H1 (cell line): ENCODE data around the gene RBM19. TPM values are rescaled to one million over a fixed set of nuclear protein-coding genes. Genes with fewer than 3 reads are reported as not detected.

Experiments
- CTCF ChIA-PET: fragments of 300-600 bp; sonication (Branson Sonifier 250); formaldehyde crosslinking; loops from one replicate; lab custom pipeline; 2021; ENCODE audit not compliant: partially characterized antibody; lab: Charles Lee
- POLR2A ChIA-PET: fragments of 300-600 bp; sonication (Branson Sonifier 250); formaldehyde crosslinking; loops from one replicate; lab custom pipeline; 2021; ENCODE audit warnings: inconsistent platforms; ENCODE audit not compliant: partially characterized antibody; lab: Charles Lee
- DNase-seq, 2 experiments: peaks; one replicate each; pipeline versions ENCODE4 v3.0.0 to v3.0.0-alpha.2; 2010 to 2022; ENCODE audit warnings: low spot score in 2 of 2, low read depth in 1 of 2, mixed read lengths in 1 of 2
- FAIRE-seq: peaks from 2 replicates; lab custom pipeline; 2011; peaks lifted over from hg19 to GRCh38; lab: Jason Lieb, UNC
- H2AFZ ChIP-seq: 2 replicates; pipeline ENCODE4 v1.8.1; 2012; ENCODE audit warnings: low read length, inconsistent platforms
- H2AK5ac ChIP-seq: 2 replicates; pipeline ENCODE4 v1.6.1; 2013; ENCODE audit warnings: low read depth, low read length
- H2BK120ac ChIP-seq: replicated peaks from 2 replicates; pipeline ENCODE3; 2013; ENCODE audit warnings: low read depth, low read length, inconsistent platforms
- H2BK12ac ChIP-seq: 2 replicates; pipeline ENCODE4 v1.6.1; 2013; ENCODE audit warnings: low read depth, low read length
- H2BK15ac ChIP-seq: 2 replicates; pipeline ENCODE4 v1.6.1; 2013; ENCODE audit warnings: low read length
- H2BK20ac ChIP-seq: 2 replicates; pipeline ENCODE4 v1.6.1; 2013; ENCODE audit warnings: low read length
- H2BK5ac ChIP-seq: 2 replicates; pipeline ENCODE4 v1.6.1; 2013; ENCODE audit warnings: low read depth, low read length
- H3K14ac ChIP-seq: 2 replicates; pipeline ENCODE4 v1.6.1; 2013; ENCODE audit warnings: inconsistent platforms; ENCODE audit not compliant: insufficient read length
- H3K18ac ChIP-seq: 2 replicates; pipeline ENCODE4 v1.6.1; 2013; ENCODE audit warnings: low read length; ENCODE audit errors: extremely low read depth
- H3K23ac ChIP-seq: 2 replicates; pipeline ENCODE4 v1.6.1; 2013; ENCODE audit warnings: inconsistent platforms; ENCODE audit not compliant: insufficient read length
- H3K23me2 ChIP-seq: 2 replicates; pipeline ENCODE4 v1.6.1; 2013; ENCODE audit warnings: low read depth, low read length
- H3K27ac ChIP-seq: 2 replicates; pipeline ENCODE4 v1.6.1; 2011; ENCODE audit warnings: low read depth, low read length, inconsistent platforms
- H3K27me3 ChIP-seq, 4 experiments: replicated peaks in 1 of 4; 1 replicate in 1 of 4; 2 replicates in 3 of 4; pipeline versions ENCODE4 v1.6.1 to v1.8.1; 2011 to 2013; ENCODE audit warnings: low read length in 3 of 4, mild to moderate bottlenecking in 3 of 4, inconsistent platforms in 2 of 4, mixed read lengths in 2 of 4, moderate library complexity in 1 of 4; ENCODE audit not compliant: control insufficient read depth in 3 of 4, insufficient read depth in 3 of 4; ENCODE audit errors: extremely low read depth in 1 of 4
- H3K36me3 ChIP-seq, 4 experiments: 2 replicates each; pipeline versions ENCODE4 v1.6.1 to v1.8.1; 2011 to 2013; ENCODE audit warnings: mild to moderate bottlenecking in 4 of 4, low read length in 3 of 4, moderate library complexity in 2 of 4, control low read depth in 1 of 4, inconsistent platforms in 1 of 4; ENCODE audit not compliant: insufficient read depth in 4 of 4, control insufficient read depth in 2 of 4
- H3K4ac ChIP-seq: replicated peaks from 2 replicates; pipeline ENCODE3; 2013; ENCODE audit warnings: low read length, low read depth, mixed read lengths, inconsistent platforms; ENCODE audit not compliant: insufficient read length
- H3K4me1 ChIP-seq, 4 experiments: replicated peaks in 1 of 4; 1 replicate in 1 of 4; 2 replicates in 3 of 4; pipeline versions ENCODE4 v1.6.1 to v1.8.1; 2011 to 2013; ENCODE audit warnings: low read length in 3 of 4, inconsistent platforms in 2 of 4, mixed read lengths in 1 of 4; ENCODE audit not compliant: insufficient read depth in 4 of 4, control insufficient read depth in 3 of 4
- H3K4me2 ChIP-seq, 2 experiments: 2 replicates each; pipeline versions ENCODE4 v1.6.1 to v1.8.1; 2011 to 2013; ENCODE audit warnings: low read depth in 2 of 2, low read length in 2 of 2, control low read depth in 1 of 2, inconsistent platforms in 1 of 2, mild to moderate bottlenecking in 1 of 2; ENCODE audit not compliant: insufficient read depth in 1 of 2
- H3K4me3 ChIP-seq, 4 experiments: fragments of 200-600, 300-600 bp in 1 of 4; sonication (generic), shearing (Covaris generic), sonication (Bioruptor Twin) in 1 of 4; 2 replicates each; pipeline versions ENCODE4 v1.5.1 to v1.8.1; 2011 to 2016; ENCODE audit warnings: low read length in 4 of 4, low read depth in 3 of 4, control low read depth in 2 of 4, inconsistent platforms in 2 of 4, mild to moderate bottlenecking in 2 of 4, mixed read lengths in 1 of 4, moderate library complexity in 1 of 4; ENCODE audit not compliant: insufficient read depth in 2 of 4; ENCODE audit errors: extremely low read depth in 1 of 4
- H3K56ac ChIP-seq: replicated peaks from 2 replicates; pipeline ENCODE3; 2013; ENCODE audit warnings: low read depth, mild to moderate bottlenecking, mixed read lengths, low read length, inconsistent platforms; ENCODE audit not compliant: insufficient read length
- H3K79me1 ChIP-seq: 2 replicates; pipeline ENCODE4 v1.6.1; 2013; ENCODE audit warnings: low read depth, low read length, control low read depth
- H3K79me2 ChIP-seq, 2 experiments: 2 replicates each; pipeline versions ENCODE4 v1.6.1 to v1.8.1; 2012 to 2013; ENCODE audit warnings: low read length in 2 of 2, mild to moderate bottlenecking in 2 of 2, inconsistent platforms in 1 of 2; ENCODE audit not compliant: insufficient read depth in 2 of 2, control insufficient read depth in 1 of 2
- H3K9ac ChIP-seq, 4 experiments: replicated peaks in 1 of 4; 1 replicate in 1 of 4; 2 replicates in 3 of 4; pipeline versions ENCODE4 v1.6.1 to v1.8.1; 2011 to 2013; ENCODE audit warnings: low read depth in 3 of 4, low read length in 3 of 4, control low read depth in 2 of 4, mild to moderate bottlenecking in 2 of 4, moderate library complexity in 2 of 4, inconsistent platforms in 1 of 4; ENCODE audit errors: extremely low read depth in 1 of 4
- H3K9me3 ChIP-seq, 2 experiments: 2 replicates each; pipeline versions ENCODE4 v1.6.1 to v1.8.1; 2012 to 2013; ENCODE audit warnings: mild to moderate bottlenecking in 2 of 2, moderate library complexity in 2 of 2, control low read depth in 1 of 2, inconsistent platforms in 1 of 2, low read depth in 1 of 2, low read length in 1 of 2, mixed read lengths in 1 of 2; ENCODE audit not compliant: insufficient read depth in 2 of 2
- H4K20me1 ChIP-seq, 2 experiments: replicated peaks in 1 of 2; 2 replicates each; pipeline versions ENCODE3 to v1.8.1; 2011 to 2013; ENCODE audit warnings: inconsistent platforms in 2 of 2, low read length in 2 of 2, mild to moderate bottlenecking in 1 of 2; ENCODE audit not compliant: insufficient read depth in 2 of 2, control insufficient read depth in 1 of 2
- H4K5ac ChIP-seq: 2 replicates; pipeline ENCODE4 v1.6.1; 2013; ENCODE audit warnings: low read length, low read depth, mixed read lengths, inconsistent platforms; ENCODE audit not compliant: insufficient read length
- H4K8ac ChIP-seq: 2 replicates; pipeline ENCODE4 v1.8.0; 2013; ENCODE audit warnings: mild to moderate bottlenecking, moderate library complexity, low read length, inconsistent platforms; ENCODE audit not compliant: insufficient read depth; ENCODE audit errors: extremely low read depth
- H4K91ac ChIP-seq: replicated peaks from 2 replicates; pipeline ENCODE3; 2013; ENCODE audit warnings: low read length, mixed read lengths, inconsistent platforms; ENCODE audit not compliant: insufficient read length
- BACH1 ChIP-seq: IDR thresholded peaks from 2 replicates; pipeline ENCODE4 v1.6.1; 2012; ENCODE audit warnings: low read length, improper control_type of control experiment
- CHD1 ChIP-seq: IDR thresholded peaks from 2 replicates; pipeline ENCODE4 v1.6.1; 2012; ENCODE audit warnings: low read depth, low read length, improper control_type of control experiment
- GABPA ChIP-seq: IDR thresholded peaks from 2 replicates; pipeline ENCODE4 v1.6.1; 2011; ENCODE audit warnings: mild to moderate bottlenecking, low read length, moderate library complexity, borderline replicate concordance; ENCODE audit not compliant: insufficient read depth
- HDAC2 ChIP-seq, 2 experiments: fragments of 300-600 bp in 1 of 2; sonication (generic) in 1 of 2; IDR thresholded peaks; 2 replicates each; pipeline ENCODE4 v1.6.1; 2011 to 2012; ENCODE audit warnings: low read depth in 2 of 2, low read length in 2 of 2, mild to moderate bottlenecking in 2 of 2, moderate library complexity in 2 of 2, borderline replicate concordance in 1 of 2, inconsistent platforms in 1 of 2
- POU5F1 ChIP-seq: IDR thresholded peaks from 2 replicates; pipeline ENCODE4 v1.6.1; 2011; ENCODE audit warnings: low read depth, mild to moderate bottlenecking, low read length, moderate library complexity
- RNF2 ChIP-seq: fragments of 200-900, 300-1000 bp; sonication (generic); IDR thresholded peaks from 2 replicates; pipeline ENCODE4 v1.7.1; 2016; ENCODE audit warnings: borderline replicate concordance, low read depth, mild to moderate bottlenecking, antibody characterized with exemption, low read length; ENCODE audit not compliant: poor library complexity, severe bottlenecking; ENCODE audit errors: missing control alignments
- SAP30 ChIP-seq: fragments of 300-600 bp; sonication (generic); IDR thresholded peaks from 2 replicates; pipeline ENCODE4 v1.7.1; 2012; ENCODE audit warnings: low read length, moderate library complexity, mild to moderate bottlenecking, inconsistent platforms; ENCODE audit not compliant: insufficient read depth, insufficient replicate concordance
- SIRT6 ChIP-seq: IDR thresholded peaks from one replicate; pipeline ENCODE4 v1.7.1; 2012; ENCODE audit warnings: low read length, inconsistent platforms
- WGBS, 2 experiments: shearing (Covaris generic) in 1 of 2; methylation state at CpG; one replicate each; pipeline versions ENCODE4 v1.1.6 to v1.1.7; 2013 to 2015; ENCODE audit warnings: low lambda C conversion rate in 2 of 2, mixed read lengths in 2 of 2, inconsistent platforms in 1 of 2, low coverage in 1 of 2, missing lambda C conversion rate in 1 of 2; ENCODE audit not compliant: insufficient replicate concordance in 2 of 2, insufficient coverage in 1 of 2, insufficient read length in 1 of 2; ENCODE audit errors: extremely low coverage in 1 of 2, missing lambda C conversion rate in 1 of 2; 5-methylcytosine and 5-hydroxymethylcytosine counted together
- polyA plus RNA-seq, 7 experiments: library from polyadenylated mRNA; depleted of rRNA in 3 of 7; stranded (reverse) in 5 of 7; unstranded in 2 of 7; fragments of >200 nt in 5 of 7; fragments of 200-250 nt in 2 of 7; gene quantifications; 1 replicate in 5 of 7; 2 replicates in 1 of 7; 4 replicates in 1 of 7; pipeline versions ENCODE4 v1.2.1 to v1.2.3, GENCODE V29; 2011 to 2013; ENCODE audit warnings: missing spikeins in 2 of 7, mixed read lengths in 2 of 7
- total RNA-seq: library from RNA; stranded (reverse); fragmentation: NEBNext Ultra II Directional; extraction: Animal tissue kit (Norgen Biotek cat#: 25700); gene quantifications from 2 replicates; pipeline ENCODE4 v1.2.1, GENCODE V29; 2021

RBM19 gene
- total and polyA plus RNA-seq, 2 of the 8 experiments (the other 6 are each of a cell fraction or from before 2014, with no cell fraction given): 23.4 to 61.9 TPM

GRCh38 chr12:113957627-113958026, 8.5 kb downstream of the RBM19 start:
- CTCF ChIA-PET: interaction anchor here (0.9 to 3.6 kb wide), 3 partner anchors 9 to 38 kb away, joined by 3 to 13 read pairs (median 3); partner anchors contain the start of gene RBM19
- no peaks in the 10 kb centered on the region for H3K23me2 ChIP-seq

More at GRCh38 chr12:113957627-113958026, 8.5 kb downstream of the RBM19 start:
- 82% methylated on average over 14 of the region's 17 CpGs; no CpG with 5 or more reads in 1 of the 2 experiments for WGBS, 2 experiments
- H2BK20ac ChIP-seq: no peak overlapping the region
- DNase-seq: no peak
- no peak overlapping the region for H2BK5ac ChIP-seq
- H4K8ac ChIP-seq: no peak overlapping the region
- H2BK120ac ChIP-seq: no peak overlapping the region
- H2BK12ac ChIP-seq: no peak overlapping the region
- no peak overlapping the region for H3K14ac ChIP-seq
- POLR2A ChIA-PET: interaction anchor here (0.9 kb wide), 1 partner anchor 9 kb away, joined by 3 read pairs; the partner anchor contains the start of gene RBM19
- no peak for TF ChIP-seq SIRT6
- no peak for TF ChIP-seq SAP30
- no peak for TF ChIP-seq POU5F1
- TF ChIP-seq CHD1: no peak
- TF ChIP-seq HDAC2 (IDR thresholded peaks at IDR 0.05; ENCODE audit: borderline replicate concordance in 1 of 2, low read depth in 2 of 2, low read length in 2 of 2): no peak
- no peak for TF ChIP-seq BACH1
- no peak for TF ChIP-seq RNF2
- TF ChIP-seq GABPA: no peak
- TF ChIP-seq, all 59 proteins: peak for 0
- H2AFZ ChIP-seq: no peak overlapping the region
- no peak overlapping the region for H2AK5ac ChIP-seq
- FAIRE-seq: no peak
- no peak overlapping the region for H3K4ac ChIP-seq
- H3K36me3 ChIP-seq: peaks cover 17 to 62% (median 46%) of the 10 kb centered on the region in 4 experiments; a peak in 7 of 8 replicates
- H2BK15ac ChIP-seq: no peak overlapping the region
- H4K91ac ChIP-seq: no peak overlapping the region
- H3K9ac ChIP-seq: no peak overlapping the region
- H3K4me3 ChIP-seq: no peak overlapping the region
- H3K4me2 ChIP-seq: no peak overlapping the region
- H3K9me3 ChIP-seq: no peaks in the 10 kb centered on the region
- H3K27ac ChIP-seq: no peak overlapping the region
- no peaks in the 10 kb centered on the region for H3K4me1 ChIP-seq
- H4K20me1 ChIP-seq: peaks cover 3 to 5% of the 10 kb centered on the region in 2 experiments
- H3K79me1 ChIP-seq: no peaks in the 10 kb centered on the region; the same call in 1 of the 2 replicates
- no peak overlapping the region for H3K56ac ChIP-seq
- H3K27me3 ChIP-seq: no peaks in the 10 kb centered on the region
- H3K18ac ChIP-seq: no peak overlapping the region
- H3K79me2 ChIP-seq: peaks cover 0 to under 1% of the 10 kb centered on the region in 2 experiments; a peak in 1 of 4 replicates
- H3K23ac ChIP-seq: no peak overlapping the region
- no peak overlapping the region for H4K5ac ChIP-seq
